Stimulated activated naive CD8-positive, alpha-beta T cell treated with anti-CD3 and anti-CD28 coated beads, Interleukin-15, Interleukin-2, amounts not matched to agents 100 ng/mL and 50 ng/mL, for 24 hours (primary cell): ENCODE measurements around the gene DMBX1.

Experiments used
- H3K27ac Mint-ChIP-seq: one replicate; pipeline ENCODE4 v1.8.0; 2021; ENCODE audit warnings: mild to moderate bottlenecking, mixed read lengths
- H3K27me3 Mint-ChIP-seq: one replicate; pipeline ENCODE4 v1.8.0; 2021; ENCODE audit warnings: mixed read lengths
- H3K36me3 Mint-ChIP-seq: one replicate; pipeline ENCODE4 v1.8.0; 2021; ENCODE audit warnings: low read depth, mixed read lengths
- H3K4me1 Mint-ChIP-seq: one replicate; pipeline ENCODE4 v1.8.0; 2021; ENCODE audit warnings: low read depth, mixed read lengths
- H3K4me3 Mint-ChIP-seq: one replicate; pipeline ENCODE4 v1.8.0; 2021; ENCODE audit warnings: mild to moderate bottlenecking, mixed read lengths
- H3K9me3 Mint-ChIP-seq: one replicate; pipeline ENCODE4 v1.8.0; 2021; ENCODE audit warnings: mixed read lengths

Gene DMBX1

DNA sequence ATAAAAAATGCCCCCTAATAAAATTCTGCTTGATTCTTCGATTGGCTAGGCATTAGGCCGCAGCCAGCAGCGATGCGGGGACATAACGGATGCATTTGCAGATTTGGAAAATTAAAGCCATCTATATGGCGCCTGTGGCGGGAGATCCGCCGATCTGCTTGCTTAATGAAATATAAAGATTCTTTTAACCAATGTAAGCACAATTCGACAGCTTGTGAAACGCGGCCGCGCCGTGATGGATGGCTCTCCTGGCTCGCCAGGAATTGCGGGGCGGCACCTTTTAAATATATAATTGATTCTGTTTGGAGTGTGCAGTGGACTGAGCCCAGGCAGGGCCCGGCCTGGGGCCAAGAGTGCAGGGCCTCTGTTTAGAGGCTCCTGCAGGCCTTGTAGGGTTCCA is 8.0 kb downstream of the DMBX1 start:
- Mint-ChIP-seq H3K27ac (no peak overlapping the region), H3K27me3 (peaks cover 55% of the 10 kb centered on the region)

DNA sequence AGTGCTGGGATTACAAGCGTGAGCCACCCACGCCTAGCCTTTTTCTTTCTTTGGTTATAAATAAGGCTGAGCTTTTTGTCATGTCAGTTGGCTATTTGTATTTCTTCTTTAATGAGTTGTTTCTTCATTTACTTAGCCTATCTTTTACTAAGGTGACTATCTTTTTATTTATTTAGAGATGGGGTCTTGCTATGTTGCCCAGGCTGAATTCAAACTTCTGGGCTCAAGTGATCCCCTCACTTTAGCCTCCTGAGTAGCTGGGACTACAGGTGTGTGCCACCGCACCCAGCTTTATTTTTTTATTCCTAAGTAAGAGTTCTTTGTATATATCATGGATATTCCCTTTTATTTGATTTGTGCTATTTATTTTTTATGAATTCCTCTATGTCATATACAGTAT is 11.9 kb downstream of the DMBX1 start:
- H3K4me1 Mint-ChIP-seq, result no peaks in the 10 kb centered on the region
- H3K9me3 Mint-ChIP-seq, result no peaks in the 10 kb centered on the region
- H3K36me3 Mint-ChIP-seq, result no peaks in the 10 kb centered on the region
- no peak overlapping the region for H3K27ac Mint-ChIP-seq
- peaks cover 36% of the 10 kb centered on the region for H3K27me3 Mint-ChIP-seq
- no peak overlapping the region for H3K4me3 Mint-ChIP-seq

More for the DNA sequence above, 8.0 kb downstream of the DMBX1 start:
- H3K4me3 Mint-ChIP-seq, result no peak overlapping the region
- H3K4me1 Mint-ChIP-seq, result no peaks in the 10 kb centered on the region
- no peaks in the 10 kb centered on the region for H3K36me3 Mint-ChIP-seq
- H3K9me3 Mint-ChIP-seq, result no peaks in the 10 kb centered on the region

DNA sequence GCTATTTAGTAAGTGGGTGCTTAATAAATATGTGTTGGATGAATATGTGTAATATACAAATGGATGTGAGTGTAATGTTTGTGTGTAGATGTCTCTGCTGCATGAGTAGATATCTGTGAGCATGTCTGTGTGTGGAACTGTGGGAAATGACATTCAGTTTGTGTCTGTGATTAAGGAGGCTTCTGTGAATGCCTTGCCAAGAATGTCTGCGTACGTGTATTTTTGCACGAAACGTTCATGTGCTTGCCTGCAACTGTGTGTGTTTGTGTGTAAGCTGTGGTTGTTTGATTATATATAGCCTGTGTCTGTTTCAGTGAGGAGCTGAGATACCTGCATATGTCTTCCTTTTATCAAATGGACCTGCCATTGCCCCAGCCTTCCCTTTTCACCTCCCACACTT is 13.8 kb downstream of the DMBX1 start:
- Mint-ChIP-seq H3K4me3 (no peak overlapping the region), H3K4me1 (no peaks in the 10 kb centered on the region), H3K27me3 (peaks cover 33% of the 10 kb centered on the region), H3K9me3 (no peaks in the 10 kb centered on the region), H3K27ac (no peak overlapping the region), H3K36me3 (no peaks in the 10 kb centered on the region)

GRCh38 chr1:46506470-46507219 is 17.0 kb downstream of the DMBX1 start:
- H3K4me1 Mint-ChIP-seq, result no peaks in the 10 kb centered on the region
- no peaks in the 10 kb centered on the region for H3K9me3 Mint-ChIP-seq
- no peak overlapping the region for H3K27ac Mint-ChIP-seq
- no peaks in the 10 kb centered on the region for H3K36me3 Mint-ChIP-seq
- no peak overlapping the region for H3K4me3 Mint-ChIP-seq
- H3K27me3 Mint-ChIP-seq, result peaks cover 28% of the 10 kb centered on the region

DNA sequence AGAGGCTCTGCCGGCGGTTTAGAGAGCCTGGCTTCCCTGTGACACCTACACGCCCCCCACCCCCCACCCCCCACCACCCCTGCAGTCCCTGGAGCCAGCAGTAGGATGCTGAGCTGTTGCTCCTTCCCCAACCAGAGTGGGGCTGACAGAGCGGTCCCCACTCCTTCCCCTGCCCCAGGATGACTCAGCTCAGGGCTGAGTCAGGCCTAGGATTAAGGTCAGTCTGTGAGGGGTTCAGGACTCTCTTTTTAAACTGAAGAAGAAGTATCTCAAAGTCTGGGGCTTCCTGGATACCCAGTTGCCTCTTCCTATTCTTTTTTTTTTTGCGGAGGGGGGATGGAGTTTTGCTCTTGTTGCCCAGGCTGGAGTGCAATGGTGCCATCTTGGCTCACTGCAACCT is 19.1 kb downstream of the DMBX1 start:
- Mint-ChIP-seq H3K4me3 (no peak overlapping the region), H3K9me3 (no peaks in the 10 kb centered on the region), H3K27me3 (peaks cover 15% of the 10 kb centered on the region), H3K36me3 (no peaks in the 10 kb centered on the region), H3K27ac (no peak overlapping the region), H3K4me1 (no peaks in the 10 kb centered on the region)

DNA sequence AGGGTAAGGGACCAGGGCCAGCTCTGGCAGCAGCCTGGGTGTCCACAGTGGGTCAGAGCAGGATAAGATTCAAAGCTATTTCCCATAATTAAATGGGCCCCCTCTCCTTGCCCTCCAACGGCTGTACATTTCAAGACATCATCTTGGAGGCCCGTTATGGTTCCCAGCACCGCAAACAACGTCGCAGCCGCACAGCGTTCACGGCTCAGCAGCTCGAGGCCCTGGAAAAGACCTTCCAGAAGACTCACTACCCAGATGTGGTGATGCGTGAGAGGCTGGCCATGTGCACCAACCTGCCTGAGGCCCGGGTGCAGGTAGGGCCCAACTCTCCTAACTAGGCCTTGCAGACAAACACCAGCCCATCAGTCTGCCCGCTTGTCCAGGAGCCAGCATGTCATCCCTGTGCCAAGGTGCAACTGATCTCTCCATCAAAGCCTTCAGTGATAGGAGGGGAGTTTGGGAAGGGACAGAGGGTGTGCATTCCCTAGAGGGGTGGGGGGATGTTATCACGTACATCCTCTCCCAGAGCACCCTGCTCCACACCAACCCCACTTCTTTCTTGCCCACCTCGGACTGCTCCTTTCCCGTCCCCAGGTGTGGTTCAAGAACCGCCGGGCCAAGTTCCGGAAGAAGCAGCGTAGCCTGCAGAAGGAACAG is 20.8 kb downstream of the DMBX1 start:
- Mint-ChIP-seq H3K27me3 (peaks cover 18% of the 10 kb centered on the region), H3K27ac (no peak overlapping the region), H3K4me3 (no peak overlapping the region), H3K36me3 (no peaks in the 10 kb centered on the region), H3K9me3 (no peaks in the 10 kb centered on the region), H3K4me1 (no peaks in the 10 kb centered on the region)

- H3K9me3 Mint-ChIP-seq, result no peaks in the 10 kb centered on the region
- peaks cover 22% of the 10 kb centered on the region for H3K27me3 Mint-ChIP-seq
- H3K4me3 Mint-ChIP-seq, result no peak overlapping the region
- H3K36me3 Mint-ChIP-seq, result no peaks in the 10 kb centered on the region
- H3K27ac Mint-ChIP-seq, result no peak overlapping the region
- H3K4me1 Mint-ChIP-seq, result no peaks in the 10 kb centered on the region
Measured at GRCh38 chr1:46510998-46511365, 21.3 kb downstream of the DMBX1 start.

GRCh38 chr1:46512135-46512791 is 22.6 kb downstream of the DMBX1 start:
- Mint-ChIP-seq H3K4me3 (no peak overlapping the region), H3K9me3 (no peaks in the 10 kb centered on the region), H3K36me3 (no peaks in the 10 kb centered on the region), H3K4me1 (no peaks in the 10 kb centered on the region), H3K27me3 (peaks cover 27% of the 10 kb centered on the region), H3K27ac (no peak overlapping the region)

GRCh38 chr1:46512792-46513190 is 23.2 kb downstream of the DMBX1 start:
- Mint-ChIP-seq H3K27ac (no peak overlapping the region), H3K4me1 (no peaks in the 10 kb centered on the region), H3K4me3 (no peak overlapping the region), H3K36me3 (no peaks in the 10 kb centered on the region), H3K9me3 (no peaks in the 10 kb centered on the region), H3K27me3 (peaks cover 32% of the 10 kb centered on the region)

GRCh38 chr1:46513536-46513935 is 23.9 kb downstream of the DMBX1 start:
- no peak overlapping the region for H3K27ac Mint-ChIP-seq
- peaks cover 33% of the 10 kb centered on the region for H3K27me3 Mint-ChIP-seq
- H3K4me3 Mint-ChIP-seq, result no peak overlapping the region
- no peaks in the 10 kb centered on the region for H3K9me3 Mint-ChIP-seq
- H3K36me3 Mint-ChIP-seq, result no peaks in the 10 kb centered on the region
- no peaks in the 10 kb centered on the region for H3K4me1 Mint-ChIP-seq

DNA sequence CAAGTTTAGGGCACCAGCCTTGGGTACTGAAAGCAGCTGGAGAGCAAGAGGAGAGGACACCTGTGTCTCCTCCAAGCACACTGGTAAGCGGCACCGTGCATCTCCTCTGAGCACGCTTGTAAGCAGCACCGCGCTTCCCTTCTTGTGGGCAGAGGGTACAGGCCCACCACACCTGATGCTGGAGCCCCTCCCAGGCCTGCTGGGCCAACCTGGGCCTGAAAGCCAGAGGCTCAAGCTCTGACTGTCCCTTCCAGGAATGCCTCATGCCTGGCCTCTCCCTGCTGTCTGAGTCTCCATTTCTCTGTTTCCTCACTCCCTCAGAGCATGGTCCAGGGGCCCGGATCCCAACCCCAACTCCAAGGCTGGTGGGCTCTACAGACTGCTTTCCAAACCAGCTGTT is 25.9 kb downstream of the DMBX1 start:
- Mint-ChIP-seq H3K27ac (no peak overlapping the region), H3K4me1 (no peaks in the 10 kb centered on the region), H3K4me3 (no peak overlapping the region), H3K9me3 (no peaks in the 10 kb centered on the region), H3K36me3 (no peaks in the 10 kb centered on the region), H3K27me3 (peaks cover 37% of the 10 kb centered on the region)

DNA sequence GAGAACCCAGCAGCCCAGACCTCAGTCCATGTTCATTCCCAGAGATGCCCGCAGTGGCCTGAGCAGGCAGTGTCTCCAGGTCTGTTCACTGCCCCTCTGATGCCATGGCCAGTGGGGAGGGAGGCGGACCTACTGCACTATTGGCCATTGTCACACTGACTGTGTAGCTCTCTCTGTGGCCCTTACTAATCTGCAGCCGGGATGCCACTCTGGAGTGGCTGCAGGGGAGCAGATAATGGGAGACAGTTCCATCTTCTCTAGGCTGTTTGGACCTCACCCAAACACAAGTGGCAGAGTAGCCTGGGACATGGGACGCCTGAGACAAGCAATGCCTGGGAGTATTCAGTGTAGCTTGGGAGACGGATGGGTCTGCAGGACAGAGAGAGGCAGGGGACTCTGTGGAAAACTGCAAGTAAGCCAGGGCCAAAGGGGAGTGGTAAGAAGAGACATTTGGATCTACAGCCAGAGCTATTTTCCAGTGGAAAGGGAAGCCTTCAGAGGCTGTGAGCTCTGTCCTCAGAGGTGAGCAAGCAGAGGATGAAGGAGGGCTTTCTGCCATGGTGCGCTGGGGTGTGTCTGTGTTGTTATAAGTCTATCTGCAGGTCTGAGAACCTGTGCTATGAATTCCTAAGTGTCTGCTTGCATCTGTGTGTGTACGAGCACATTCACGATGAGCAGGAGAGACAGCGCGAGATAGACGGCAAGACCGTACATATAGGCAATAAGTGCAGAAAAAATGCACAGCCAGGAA is 26.7 kb downstream of the DMBX1 start:
- H3K4me1 Mint-ChIP-seq, result no peaks in the 10 kb centered on the region
- no peak overlapping the region for H3K27ac Mint-ChIP-seq
- no peaks in the 10 kb centered on the region for H3K36me3 Mint-ChIP-seq
- no peak overlapping the region for H3K4me3 Mint-ChIP-seq
- H3K27me3 Mint-ChIP-seq, result peaks cover 37% of the 10 kb centered on the region
- H3K9me3 Mint-ChIP-seq, result no peaks in the 10 kb centered on the region

DNA sequence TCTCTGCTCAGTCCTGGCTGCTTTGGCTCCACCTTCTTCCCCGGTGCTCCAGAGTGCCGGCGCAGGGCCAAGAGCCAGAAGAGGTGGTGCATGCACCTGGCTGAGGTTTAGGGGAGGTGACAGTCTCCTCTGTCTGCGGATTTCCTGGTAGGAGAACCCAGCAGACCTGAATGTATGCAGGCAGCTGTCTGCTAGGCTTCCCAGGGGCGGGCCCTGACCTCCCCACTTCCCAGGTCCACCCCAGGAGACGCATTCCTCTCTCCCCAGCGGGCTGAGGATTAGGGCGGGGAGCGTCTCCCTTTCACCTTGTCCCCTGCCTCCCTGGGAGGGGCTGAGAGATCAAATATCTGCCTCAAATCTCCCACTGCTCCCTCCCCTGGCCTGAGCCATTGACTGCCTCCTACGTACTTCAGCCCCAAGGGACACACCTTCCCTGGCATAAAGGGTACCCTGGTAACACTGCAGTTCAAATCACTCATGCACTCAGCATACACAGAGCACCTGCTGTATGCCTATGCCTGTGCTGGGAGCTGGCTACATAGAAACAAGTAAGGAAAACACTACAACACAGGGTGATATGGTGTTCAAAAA is 27.5 kb downstream of the DMBX1 start:
- H3K9me3 Mint-ChIP-seq, result no peaks in the 10 kb centered on the region
- no peaks in the 10 kb centered on the region for H3K36me3 Mint-ChIP-seq
- no peak overlapping the region for H3K4me3 Mint-ChIP-seq
- H3K27me3 Mint-ChIP-seq, result peaks cover 37% of the 10 kb centered on the region
- H3K4me1 Mint-ChIP-seq, result peaks cover 4% of the 10 kb centered on the region
- no peak overlapping the region for H3K27ac Mint-ChIP-seq

DNA sequence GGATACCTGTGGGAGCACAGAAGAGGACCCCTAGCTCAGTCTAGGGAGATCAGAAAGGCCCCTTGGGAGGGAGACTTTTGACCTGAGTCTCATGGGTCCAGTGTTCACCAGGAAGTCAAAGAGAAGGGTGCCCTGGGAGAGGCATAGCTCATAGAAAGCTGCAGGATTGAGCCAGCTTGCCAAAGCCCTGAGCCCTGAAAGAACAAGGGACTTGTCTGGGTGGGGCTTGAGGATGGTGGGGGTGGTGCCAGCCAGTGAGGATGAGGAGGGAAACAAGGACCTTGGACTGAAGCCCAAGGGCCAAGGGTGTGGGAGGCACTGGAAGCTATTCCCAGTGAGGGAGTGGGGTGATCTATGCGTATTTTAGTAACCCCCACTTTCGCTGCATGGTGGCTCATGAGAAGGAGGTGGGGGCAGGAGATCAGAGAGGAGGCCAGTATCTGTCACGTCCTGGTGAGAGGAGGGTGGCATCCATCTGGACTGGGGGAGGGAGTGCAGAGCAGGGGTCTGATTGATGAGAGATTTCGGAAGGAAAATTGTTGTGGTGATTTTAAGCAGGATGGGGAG is 28.4 kb downstream of the DMBX1 start:
- peaks cover 11% of the 10 kb centered on the region for H3K4me1 Mint-ChIP-seq
- no peak overlapping the region for H3K27ac Mint-ChIP-seq
- H3K27me3 Mint-ChIP-seq, result peaks cover 34% of the 10 kb centered on the region
- H3K9me3 Mint-ChIP-seq, result no peaks in the 10 kb centered on the region
- H3K36me3 Mint-ChIP-seq, result no peaks in the 10 kb centered on the region
- no peak overlapping the region for H3K4me3 Mint-ChIP-seq
